ENCODE data around the gene CAT.
A peak's percentile ranks its signal among the peaks of the same experiment; 100 is the strongest.

CAT gene

GRCh38 chr11:34468209-34468841, 29.6 kb downstream of the CAT start:
- no peak overlapping the region for H3K4me3 ChIP-seq (ENCODE audit: low read length)
- TF ChIP-seq CTCF (conservative IDR thresholded peaks at IDR 0.05; ENCODE audit: low read length) = peak; percentile 64
- peak; percentile 12 for DNase-seq (ENCODE audit: low read depth)

DNA sequence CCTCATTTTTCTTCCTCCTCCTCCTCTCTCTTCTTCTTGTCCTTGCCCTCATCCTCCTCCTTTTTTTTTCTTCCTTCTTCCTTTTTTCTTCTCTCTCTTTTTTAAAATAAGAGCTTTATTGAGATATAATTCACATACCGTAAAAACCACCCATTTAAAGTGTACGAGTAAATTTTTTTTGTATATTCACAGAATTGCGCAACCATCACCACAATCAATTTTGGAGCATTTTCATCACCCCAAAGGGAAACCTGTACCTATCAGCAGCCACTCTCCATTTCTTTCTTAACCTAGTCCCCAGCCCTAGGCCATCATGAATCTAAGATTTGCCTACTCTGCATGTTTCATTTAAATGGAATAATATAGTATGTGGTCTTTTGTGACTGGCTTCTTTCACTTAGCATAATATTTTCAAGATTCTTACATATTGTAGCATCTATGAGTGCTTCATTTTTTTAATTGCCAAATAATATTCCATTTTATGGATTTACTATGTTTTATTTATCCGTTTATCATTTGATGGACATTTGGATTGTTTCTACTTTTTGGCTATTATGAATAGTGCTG, 35.0 kb downstream of the CAT start:
- no peak for DNase-seq (ENCODE audit: low read depth)
- no peak overlapping the region for H3K4me3 ChIP-seq (ENCODE audit: low read length)
- TF ChIP-seq CTCF (conservative IDR thresholded peaks at IDR 0.05; ENCODE audit: low read length) = no peak

GRCh38 chr11:34475656-34476055, 36.9 kb downstream of the CAT start:
- DNase-seq (ENCODE audit: low read depth) = no peak
- H3K4me3 ChIP-seq (ENCODE audit: low read length) = no peak overlapping the region
- no peak for TF ChIP-seq CTCF (conservative IDR thresholded peaks at IDR 0.05; ENCODE audit: low read length)

DNA sequence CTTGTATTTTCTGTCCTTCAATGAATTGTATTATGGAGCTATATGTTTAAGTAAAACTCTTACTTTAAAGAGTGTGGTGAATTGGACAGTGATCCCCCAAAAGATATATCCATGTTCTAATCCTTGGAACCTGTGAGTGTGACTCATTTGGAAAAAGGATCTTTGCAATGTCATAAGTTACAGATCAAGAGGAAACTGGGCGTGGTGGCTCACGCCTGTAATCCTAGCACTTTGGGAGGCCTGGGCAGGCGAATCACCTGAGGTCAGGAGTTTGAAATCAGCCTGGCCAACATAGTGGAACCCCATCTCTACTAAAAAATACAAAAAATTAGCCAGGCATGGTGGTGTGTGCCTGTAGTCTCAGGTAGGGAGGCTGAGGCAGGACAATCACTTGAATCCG, 38.1 kb downstream of the CAT start:
- no peak overlapping the region for H3K4me3 ChIP-seq (ENCODE audit: low read length)
- DNase-seq (ENCODE audit: low read depth) = no peak
- no peak for TF ChIP-seq CTCF (conservative IDR thresholded peaks at IDR 0.05; ENCODE audit: low read length)

GRCh38 chr11:34478845-34479663, 40.3 kb downstream of the CAT start:
- H3K4me3 ChIP-seq (ENCODE audit: low read length) = no peak overlapping the region
- TF ChIP-seq CTCF (conservative IDR thresholded peaks at IDR 0.05; ENCODE audit: low read length) = no peak
- DNase-seq (ENCODE audit: low read depth) = peak; percentile 23

- DNase-seq (ENCODE audit: low read depth) = no peak
- no peak for TF ChIP-seq CTCF (conservative IDR thresholded peaks at IDR 0.05; ENCODE audit: low read length)
- no peak overlapping the region for H3K4me3 ChIP-seq (ENCODE audit: low read length)
Observed at GRCh38 chr11:34480314-34480713, 41.6 kb downstream of the CAT start.

DNA sequence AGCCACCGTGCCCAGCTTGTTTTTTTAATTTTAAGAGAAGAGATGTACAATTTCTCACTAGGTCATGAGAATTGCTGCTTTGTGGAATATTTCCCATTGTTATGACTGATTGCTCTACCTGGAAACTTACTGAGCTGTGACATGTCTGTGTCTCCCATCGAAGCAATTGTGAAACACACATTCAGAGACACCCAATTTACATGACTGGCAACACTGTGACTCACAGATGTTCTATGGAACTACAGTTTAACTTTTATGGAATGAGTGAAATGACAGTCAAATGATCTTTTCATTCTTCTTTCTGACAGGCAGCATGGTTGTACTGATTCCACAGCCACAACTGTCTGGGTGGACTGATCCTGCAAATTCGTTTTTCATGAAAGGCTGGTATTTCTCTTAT, 42.6 kb downstream of the CAT start:
- DNase-seq (ENCODE audit: low read depth) = no peak
- no peak for TF ChIP-seq CTCF (conservative IDR thresholded peaks at IDR 0.05; ENCODE audit: low read length)
- H3K4me3 ChIP-seq (ENCODE audit: low read length) = no peak overlapping the region

Measured in AG10803 (cell line).